ENCODE measurements around the gene CSNK1A1.
"Not testable (repeated sequence)": the region's sequence is repeated elsewhere in the genome, so short reads cannot be mapped to it uniquely, and the experiment has no call there.

Gene CSNK1A1

GRCh38 chr5:149528281-149529060, 22.8 kb downstream of the CSNK1A1 start:
- no peak for DNase-seq (ENCODE audit: low read depth)

- no peak for DNase-seq (ENCODE audit: low read depth)
Measured at GRCh38 chr5:149526845-149527590, 24.2 kb downstream of the CSNK1A1 start.

GRCh38 chr5:149521739-149522685, 29.2 kb downstream of the CSNK1A1 start:
- no peak for DNase-seq (ENCODE audit: low read depth)

GRCh38 chr5:149519601-149520000, 31.6 kb downstream of the CSNK1A1 start:
- no peak for DNase-seq (ENCODE audit: low read depth)

GRCh38 chr5:149518620-149519019, 32.6 kb downstream of the CSNK1A1 start:
- no peak for DNase-seq (ENCODE audit: low read depth)

GRCh38 chr5:149517461-149518122, 33.6 kb downstream of the CSNK1A1 start:
- DNase-seq (ENCODE audit: low read depth): no peak

GRCh38 chr5:149514512-149514911, 36.7 kb downstream of the CSNK1A1 start:
- DNase-seq (ENCODE audit: low read depth): no peak

- DNase-seq (ENCODE audit: low read depth): not testable (repeated sequence)
Measured at GRCh38 chr5:149513372-149513947, 37.8 kb downstream of the CSNK1A1 start.

- no peak for DNase-seq (ENCODE audit: low read depth)
Measured at GRCh38 chr5:149510136-149510535, 41.1 kb downstream of the CSNK1A1 start.

GRCh38 chr5:149504677-149505076, 46.6 kb downstream of the CSNK1A1 start:
- no peak for DNase-seq (ENCODE audit: low read depth)

GRCh38 chr5:149503006-149503405, 48.2 kb downstream of the CSNK1A1 start:
- no peak for DNase-seq (ENCODE audit: low read depth)

- DNase-seq (ENCODE audit: low read depth): no peak
Measured at GRCh38 chr5:149500922-149501582, 50.2 kb downstream of the CSNK1A1 start.

GRCh38 chr5:149498724-149499336, 52.4 kb downstream of the CSNK1A1 start:
- DNase-seq (ENCODE audit: low read depth): no peak

GRCh38 chr5:149497357-149497756, 53.9 kb downstream of the CSNK1A1 start:
- no peak for DNase-seq (ENCODE audit: low read depth)

GRCh38 chr5:149496917-149497316, 54.3 kb downstream of the CSNK1A1 start:
- DNase-seq (ENCODE audit: low read depth): no peak

GRCh38 chr5:149496166-149496565, 55.1 kb downstream of the CSNK1A1 start:
- no peak for DNase-seq (ENCODE audit: low read depth)

GRCh38 chr5:149495673-149496072, 55.6 kb downstream of the CSNK1A1 start:
- no peak for DNase-seq (ENCODE audit: low read depth)

GRCh38 chr5:149493316-149493715, 57.9 kb downstream of the CSNK1A1 start:
- no peak for DNase-seq (ENCODE audit: low read depth)

- no peak for DNase-seq (ENCODE audit: low read depth)
Measured at GRCh38 chr5:149492781-149493180, 58.5 kb downstream of the CSNK1A1 start.
